TTC549 (cell line): ENCODE measurements around the gene IFRD1.

Experiments used
- FAIRE-seq: peaks from 2 replicates; lab custom pipeline; 2012; peaks lifted over from hg19 to GRCh38; lab: Jason Lieb, UNC

IFRD1 gene, protein sequence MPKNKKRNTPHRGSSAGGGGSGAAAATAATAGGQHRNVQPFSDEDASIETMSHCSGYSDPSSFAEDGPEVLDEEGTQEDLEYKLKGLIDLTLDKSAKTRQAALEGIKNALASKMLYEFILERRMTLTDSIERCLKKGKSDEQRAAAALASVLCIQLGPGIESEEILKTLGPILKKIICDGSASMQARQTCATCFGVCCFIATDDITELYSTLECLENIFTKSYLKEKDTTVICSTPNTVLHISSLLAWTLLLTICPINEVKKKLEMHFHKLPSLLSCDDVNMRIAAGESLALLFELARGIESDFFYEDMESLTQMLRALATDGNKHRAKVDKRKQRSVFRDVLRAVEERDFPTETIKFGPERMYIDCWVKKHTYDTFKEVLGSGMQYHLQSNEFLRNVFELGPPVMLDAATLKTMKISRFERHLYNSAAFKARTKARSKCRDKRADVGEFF

DNA sequence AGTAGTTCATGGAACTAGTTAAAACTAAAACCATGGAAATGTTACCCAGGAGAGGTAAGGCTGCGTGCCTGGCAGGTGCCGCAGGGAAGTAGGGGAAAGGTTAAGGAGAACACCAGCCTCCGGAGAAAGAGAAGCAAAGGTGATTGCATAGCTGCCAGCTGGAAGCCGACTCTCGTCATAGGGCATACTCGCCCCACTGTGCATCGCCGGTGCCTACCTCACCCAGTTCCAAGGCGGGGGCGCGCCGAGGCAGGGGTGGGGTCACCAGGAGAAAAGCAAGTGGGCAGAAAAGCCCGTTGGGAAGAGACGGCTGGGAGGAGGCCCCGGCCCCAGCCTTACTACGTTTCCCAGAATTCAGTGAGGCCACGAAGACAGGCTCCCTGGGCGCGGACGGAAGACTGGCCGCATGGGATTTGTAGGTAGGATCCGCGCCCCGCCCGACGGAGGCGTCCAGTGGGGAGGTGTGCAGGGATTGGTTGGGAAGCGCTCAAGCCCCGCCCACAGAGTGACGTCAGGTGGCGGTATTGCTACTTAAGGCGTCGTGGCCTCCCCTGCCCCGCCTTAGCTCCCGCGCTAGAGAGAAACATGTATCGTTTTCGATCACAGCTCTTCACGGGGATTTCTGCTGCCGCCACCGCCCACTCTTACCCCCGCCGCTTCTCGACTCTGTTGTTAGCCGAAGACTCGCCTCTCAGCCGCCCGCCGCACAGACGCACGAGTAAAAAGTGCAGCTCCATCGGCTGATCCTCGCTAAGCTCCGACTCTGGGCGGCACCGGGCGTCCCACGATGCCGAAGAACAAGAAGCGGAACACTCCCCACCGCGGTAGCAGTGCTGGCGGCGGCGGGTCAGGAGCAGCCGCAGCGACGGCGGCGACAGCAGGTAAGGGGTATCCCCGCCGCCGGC is at the start of gene IFRD1:
Gene IFRD1, plus strand, starts transcription at position 559 of the 905 bp plus-strand sequence. Its CDS starts 229 bp downstream, at position 788.
- peak; percentile 90 for FAIRE-seq

DNA sequence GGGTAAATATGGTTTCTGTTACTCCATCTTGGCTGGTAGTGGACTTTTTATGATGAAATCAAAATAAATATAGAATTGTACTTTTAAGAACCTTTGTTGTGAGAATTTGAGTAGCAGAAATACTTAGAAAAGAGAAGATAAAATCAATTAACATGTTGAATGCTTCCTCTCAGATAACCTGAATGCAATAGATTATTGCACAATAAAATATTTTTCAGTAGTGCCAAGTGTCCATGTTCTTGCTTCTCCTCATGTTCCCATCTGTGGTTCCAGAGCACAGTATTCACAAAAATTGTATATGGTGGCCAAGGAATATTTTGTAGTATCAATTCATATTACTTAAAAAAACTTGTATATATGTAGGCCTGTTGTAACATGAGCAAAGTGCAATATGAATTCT is 45.9 kb upstream of the IFRD1 start:
- FAIRE-seq, result no peak

DNA sequence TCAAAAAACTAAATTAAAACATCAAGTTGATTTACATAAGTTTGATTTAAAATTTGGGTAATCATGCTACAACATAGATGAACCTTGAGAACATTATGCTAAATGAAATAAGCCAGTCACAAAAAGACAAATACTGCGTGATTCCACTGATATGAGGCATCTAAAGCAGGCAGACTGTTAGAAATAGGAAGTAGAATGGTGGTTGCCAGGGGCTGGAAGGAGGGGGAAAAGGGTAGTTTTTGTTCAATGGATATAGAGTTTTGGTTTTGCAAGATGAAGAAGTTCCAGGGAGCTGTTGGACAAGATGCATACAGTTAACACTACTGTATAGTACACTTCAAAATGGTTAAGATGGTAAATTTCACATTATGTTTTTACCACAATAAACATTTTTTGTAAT is 45.0 kb upstream of the IFRD1 start:
- no peak for FAIRE-seq

DNA sequence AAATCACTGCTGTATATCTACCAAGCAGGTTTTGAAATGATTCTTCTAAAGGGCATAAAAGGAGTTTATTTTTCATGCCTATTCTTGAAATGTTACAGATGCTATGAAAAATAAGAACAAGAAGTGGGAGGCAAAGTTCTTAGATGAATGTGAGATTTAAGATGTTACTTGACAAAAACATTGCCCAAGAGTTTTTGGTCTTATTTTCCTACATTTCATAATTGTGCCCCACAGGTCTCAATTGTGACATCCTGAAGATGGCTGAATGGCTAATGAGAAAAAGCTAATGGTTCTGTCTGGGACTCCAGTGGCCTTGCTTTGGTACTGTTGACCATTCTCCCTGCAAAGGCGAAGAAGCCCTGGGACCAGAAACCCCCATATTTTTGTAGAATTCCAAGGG is 43.0 kb upstream of the IFRD1 start:
- no peak for FAIRE-seq

DNA sequence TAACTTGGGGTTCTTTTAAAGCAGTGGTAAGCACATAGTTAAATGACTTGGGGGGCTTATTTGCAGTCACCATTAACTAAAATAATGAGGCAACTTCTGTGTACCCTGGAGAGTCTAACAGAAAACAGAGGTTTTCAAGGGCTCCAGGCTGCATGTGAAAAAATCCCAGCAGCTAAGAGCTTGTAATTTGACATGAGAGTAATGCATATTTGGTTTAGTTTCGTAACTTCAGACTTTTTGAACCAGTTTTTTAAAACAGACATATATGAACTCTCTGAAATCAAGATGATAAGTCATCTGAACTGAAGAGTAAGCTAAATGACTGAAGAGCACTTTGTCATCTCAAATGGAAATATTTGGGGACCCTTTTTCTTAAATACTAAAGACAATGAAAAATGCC is 40.2 kb upstream of the IFRD1 start:
- FAIRE-seq, result no peak

DNA sequence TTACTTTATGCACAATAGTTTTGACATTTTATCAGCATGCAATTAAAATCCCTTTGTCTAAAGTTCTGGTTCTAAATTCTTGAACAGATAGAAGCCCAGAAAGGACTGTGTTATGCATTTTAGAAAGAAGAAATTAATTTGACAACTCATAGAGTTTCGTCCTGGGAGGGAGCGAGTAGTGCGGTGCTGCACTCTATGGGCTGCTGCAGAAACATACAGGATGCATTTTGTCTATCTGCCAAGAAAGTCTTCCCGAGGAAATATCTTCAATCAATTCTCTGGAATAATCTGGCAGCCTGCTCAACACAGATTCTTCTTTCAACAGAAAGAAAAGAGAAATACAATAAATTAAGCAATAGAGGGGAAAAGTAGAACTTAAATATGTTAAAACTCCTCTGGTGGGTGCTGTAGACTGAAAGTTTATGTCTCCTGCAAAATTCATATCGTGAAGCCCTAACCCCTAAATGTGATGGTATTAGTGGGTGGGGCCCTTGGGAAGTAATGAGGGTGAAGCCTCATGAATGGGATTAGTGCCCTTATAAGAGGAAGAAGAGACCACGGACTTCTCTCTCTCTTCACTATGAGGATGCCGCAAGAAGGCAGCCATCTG is 39.0 kb upstream of the IFRD1 start:
- peak; percentile 46 for FAIRE-seq

DNA sequence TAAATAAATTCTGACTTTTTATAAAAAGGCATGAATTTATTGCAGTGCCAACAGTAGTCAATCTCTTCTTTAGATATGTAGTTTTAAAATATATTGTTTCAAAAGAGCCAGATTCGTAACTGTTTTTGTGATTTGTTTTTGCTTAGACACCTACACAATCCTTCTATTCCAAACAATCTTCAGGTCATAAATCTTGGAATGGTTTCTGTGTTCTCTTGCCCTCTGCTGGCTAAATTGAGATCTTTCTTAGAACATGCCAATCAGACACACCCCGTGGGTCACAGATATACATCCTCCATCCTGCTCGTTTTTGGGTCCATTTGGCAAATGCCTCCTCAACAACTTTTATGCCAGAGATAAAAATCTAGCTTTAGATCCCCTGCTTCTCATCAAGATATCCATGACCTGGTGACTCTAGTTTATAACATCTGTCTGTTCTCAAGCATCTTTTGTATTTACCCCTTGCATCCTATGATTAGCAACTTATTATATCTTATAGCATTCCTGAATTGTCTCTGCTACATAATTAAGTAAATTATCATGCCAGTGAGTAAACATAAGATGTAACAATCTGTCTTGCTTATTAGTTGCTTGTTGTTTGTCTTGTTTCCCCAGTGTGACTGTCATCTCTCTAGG is 35.3 kb upstream of the IFRD1 start:
- FAIRE-seq, result peak; percentile 90

DNA sequence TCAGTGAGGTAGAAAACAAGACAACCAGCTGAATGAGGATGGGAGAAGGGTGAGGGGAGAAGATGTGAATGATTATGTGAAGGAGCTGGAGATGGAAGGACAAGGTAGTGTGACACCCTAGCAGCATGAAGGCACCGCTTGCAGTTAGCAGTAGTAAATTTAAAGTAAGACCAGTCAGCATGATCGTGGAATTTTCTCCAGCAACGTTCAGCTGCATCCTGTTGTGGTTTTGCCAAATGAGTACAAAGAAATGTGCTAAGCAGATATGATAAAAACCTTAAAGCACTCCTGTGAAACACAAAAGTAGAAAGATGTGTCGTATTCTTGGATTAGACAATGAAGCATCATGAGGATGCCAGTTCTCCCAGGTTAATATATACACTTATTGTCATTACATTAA is 34.1 kb upstream of the IFRD1 start:
- no peak for FAIRE-seq

DNA sequence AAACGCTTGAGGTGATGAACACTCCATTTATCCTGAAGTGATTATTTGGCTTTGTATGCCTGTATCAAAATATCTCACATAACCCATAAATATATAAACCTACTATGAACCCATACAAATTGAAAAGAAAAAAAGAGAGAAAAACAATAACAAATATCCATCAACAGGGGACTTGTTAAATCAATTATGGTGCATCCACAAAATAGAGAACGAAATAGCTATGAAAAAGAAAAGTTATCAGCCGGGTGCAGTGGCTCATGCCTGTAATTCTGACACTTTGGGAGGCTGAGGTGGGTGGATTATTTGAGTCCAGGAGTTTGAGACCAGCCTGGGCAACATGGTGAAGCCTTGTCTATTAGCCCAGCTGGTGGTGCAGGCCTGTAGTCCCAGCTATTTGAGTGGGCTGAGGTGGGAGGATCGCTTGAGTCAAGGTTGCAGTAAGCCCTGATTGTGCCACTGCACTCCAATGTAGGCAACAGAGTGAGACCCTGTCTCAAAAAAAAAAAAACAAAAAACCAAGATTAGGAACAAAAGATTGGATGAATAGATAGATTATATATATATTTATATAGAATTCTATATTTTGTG is 30.6 kb upstream of the IFRD1 start:
- FAIRE-seq, result peak; percentile 7

DNA sequence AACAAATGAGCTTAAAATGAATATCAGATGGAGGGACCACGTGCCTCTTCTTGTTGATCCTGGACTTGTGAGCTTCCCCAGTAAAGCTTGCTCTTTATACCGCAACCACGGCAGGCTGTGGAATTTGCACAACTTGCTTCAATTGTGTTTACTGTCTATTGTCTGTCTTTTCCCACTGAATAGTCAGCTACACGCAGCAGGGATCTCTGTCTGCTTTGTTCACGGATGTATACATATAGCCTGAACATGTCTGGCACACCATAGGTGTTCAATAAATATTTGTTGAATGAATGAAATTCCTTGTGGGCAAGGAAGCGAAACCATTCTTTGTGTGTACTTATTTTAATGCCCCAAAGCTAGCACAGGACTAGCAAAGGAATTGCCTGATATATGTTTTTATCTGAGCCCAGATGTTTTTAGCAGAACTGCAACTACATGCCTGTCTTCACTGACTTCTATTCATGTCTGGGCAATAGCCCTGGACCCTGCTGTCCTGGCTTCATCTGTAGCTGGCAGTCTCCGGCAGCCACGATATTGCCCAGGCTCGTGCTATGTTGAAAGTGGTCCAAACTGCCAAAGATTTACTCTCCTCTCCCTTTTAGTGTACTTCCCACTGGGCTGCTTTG is 29.9 kb upstream of the IFRD1 start:
- FAIRE-seq, result peak; percentile 94

DNA sequence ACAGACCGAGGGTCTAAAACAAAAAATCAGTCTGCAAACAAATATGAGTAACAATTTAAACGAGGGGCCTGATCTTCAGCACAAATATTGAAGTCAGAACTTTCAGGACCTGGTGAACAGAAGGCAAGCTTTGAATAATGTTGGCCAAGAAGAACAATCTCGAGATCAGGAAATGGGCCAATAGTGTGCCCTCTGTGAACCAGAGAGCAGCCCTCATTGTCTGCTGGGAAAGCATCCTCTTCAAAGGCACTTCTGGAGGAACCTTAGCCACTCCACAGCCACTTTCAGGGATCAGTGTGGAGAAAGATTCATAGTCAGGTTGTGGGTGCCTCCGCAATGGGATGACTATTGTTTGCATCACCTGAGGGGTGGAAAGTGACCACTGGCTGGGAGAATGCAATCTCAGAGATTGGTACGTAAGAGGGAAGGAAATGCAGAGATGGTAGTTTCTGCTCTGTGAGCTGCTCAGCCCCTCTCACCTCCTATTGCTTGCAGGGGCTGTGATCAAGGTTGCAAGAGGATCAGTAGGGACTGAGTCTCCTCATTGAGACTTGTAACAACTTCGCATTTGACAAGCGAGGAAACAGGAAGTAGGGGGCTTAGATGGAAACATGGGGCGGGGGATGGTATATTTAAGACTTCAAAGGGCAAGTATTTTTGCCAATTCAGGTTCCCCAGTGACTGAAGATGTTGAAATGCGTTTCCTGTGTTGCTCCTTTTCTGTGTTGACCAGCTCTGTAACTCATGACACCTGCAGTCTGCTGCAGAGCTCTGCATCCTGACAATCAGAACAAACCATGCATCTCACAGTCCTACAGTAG is 28.4 kb upstream of the IFRD1 start:
- no peak for FAIRE-seq

DNA sequence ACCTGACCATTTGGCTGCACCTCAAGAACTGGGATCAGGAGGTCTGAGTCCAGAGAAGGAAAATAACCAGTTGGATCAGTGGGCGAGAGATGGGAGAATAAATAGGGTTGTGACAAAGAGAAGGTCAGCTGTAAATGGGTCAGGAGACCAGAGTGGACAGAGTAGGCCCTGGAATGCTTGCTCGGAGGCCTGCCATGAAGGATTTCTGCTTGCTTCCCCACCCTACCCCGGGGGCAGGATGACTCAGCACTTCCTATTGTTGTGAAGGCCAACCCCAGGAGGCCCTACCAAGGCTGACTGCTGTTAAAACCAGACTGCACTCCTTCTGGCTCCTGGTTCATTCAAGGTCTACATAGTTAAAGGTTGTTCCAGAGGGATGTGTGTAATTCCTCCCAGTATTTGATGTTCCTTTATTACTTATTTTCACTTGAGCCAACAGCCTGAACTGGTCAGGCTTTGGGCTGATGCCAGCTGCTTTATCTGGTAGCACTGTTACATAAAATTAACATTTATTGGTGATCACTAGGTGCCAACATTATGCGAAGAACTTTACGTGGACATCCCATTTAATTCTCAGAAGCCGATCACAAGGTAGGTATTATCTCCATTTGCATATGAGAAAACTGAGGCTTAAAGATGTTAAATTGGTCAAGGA is 27.3 kb upstream of the IFRD1 start:
- peak; percentile 78 for FAIRE-seq

DNA sequence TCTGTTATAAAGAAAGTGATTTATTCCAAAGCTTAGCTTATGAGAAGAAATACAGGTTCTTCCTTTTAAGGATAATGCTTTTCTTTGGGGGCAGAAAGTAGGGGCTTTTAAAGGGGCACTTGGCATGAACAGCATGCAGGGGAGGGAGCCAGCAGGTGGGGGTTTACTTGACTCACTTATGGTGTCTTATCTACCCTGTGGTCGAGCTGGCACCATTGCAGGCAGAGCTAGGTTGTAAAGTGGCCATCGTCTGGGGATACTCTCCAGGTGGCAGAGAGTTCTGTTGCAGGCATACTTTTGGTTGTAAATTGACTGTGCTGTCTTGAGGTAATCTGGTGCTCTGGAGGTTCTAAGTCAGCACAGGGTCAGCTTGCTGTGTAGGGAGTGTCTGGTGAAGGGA is 26.3 kb upstream of the IFRD1 start:
- no peak for FAIRE-seq

DNA sequence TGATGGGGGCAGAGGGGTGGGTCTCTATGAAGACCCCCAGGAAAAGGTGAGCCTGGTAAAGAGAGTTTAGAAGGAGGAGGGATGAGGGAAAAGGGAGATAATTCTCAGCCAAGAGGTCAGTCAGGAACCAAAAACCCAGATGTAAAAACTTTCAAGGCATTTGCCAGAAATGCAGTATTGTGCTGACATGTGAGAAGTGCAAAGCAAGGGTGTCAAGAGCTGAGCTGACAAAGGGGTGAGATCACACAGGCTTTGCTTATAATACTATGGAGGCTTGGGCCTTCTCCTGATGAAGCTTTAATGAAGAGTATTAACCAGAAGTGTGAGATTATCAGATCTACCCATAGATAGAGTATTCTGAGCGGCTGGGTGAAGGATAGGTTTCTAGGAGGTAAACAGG is 22.3 kb upstream of the IFRD1 start:
- no peak for FAIRE-seq

DNA sequence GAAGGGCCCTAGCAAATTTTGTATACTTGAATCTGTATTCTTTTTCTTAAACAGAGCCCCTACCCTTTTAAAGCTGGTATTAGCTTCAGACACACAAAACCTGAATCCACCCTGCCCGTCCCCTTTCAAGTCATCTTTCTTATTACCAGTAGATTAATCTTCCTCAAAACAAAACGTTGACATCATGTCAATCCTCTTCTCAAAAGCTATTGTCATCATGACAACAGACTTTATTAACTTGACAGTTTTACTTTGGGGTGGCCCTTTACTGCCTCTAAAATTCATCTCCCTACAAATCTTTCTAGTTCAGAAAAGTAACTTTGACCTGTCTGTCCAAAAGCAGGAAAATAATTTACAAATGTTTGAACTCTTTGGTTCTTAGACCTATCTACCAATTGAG is 21.5 kb upstream of the IFRD1 start:
- FAIRE-seq, result no peak

DNA sequence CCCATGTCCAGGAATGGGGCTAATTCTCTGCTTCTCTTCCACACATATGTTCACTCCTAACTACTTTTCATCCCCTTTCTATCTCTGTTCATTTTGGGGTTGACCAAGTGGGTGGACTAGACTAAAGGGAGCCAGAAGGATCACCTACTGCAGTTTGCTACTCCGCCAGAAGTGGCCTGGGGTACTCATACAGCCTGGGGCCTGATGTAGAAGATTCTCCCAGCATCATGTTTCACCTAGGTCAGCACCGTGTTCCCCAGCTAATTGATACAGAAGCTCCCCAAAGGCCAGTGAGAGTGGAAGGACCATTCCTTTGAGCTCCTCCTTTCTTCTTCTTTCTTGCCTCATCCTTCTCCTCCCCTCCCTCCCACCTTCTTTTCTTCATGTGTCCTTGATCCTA is 19.6 kb upstream of the IFRD1 start:
- no peak for FAIRE-seq

DNA sequence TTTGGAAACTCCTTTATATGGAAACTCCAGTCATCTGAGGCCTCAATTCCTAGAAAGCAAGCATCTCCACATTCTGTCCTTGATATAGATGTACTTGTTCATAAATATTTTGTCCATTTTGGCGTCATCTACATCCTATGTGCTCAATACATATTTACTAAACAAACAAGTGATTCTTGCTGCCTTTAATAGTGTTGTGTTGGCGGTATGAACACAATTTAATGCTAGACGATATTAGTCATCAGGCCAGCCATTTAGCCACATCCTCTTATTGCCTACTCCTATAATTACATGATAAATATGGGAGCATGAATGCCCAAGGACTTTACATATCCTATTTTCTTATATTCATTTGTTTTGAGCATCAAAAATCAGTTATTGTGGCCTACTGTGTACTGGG is 18.5 kb upstream of the IFRD1 start:
- FAIRE-seq, result no peak

DNA sequence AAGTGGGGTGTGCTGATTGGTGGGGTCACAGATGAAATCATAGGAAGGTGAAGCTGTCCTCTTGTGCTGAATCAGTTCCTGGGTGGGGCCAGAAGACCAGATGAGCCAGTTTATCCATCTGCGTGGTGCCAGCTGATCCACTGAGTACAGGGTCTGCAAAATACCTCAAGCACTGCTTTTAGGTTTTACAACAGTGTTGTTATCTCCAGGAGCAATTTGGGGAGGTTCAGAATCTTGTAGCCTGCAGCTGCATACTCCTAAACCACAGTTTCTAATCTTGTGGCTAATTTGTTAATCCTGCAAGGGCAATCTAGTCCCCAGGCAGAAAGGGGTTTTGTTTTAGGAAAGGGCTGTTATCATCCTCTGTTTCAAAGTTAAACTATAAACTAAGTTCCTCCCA is 17.0 kb upstream of the IFRD1 start:
- no peak for FAIRE-seq

DNA sequence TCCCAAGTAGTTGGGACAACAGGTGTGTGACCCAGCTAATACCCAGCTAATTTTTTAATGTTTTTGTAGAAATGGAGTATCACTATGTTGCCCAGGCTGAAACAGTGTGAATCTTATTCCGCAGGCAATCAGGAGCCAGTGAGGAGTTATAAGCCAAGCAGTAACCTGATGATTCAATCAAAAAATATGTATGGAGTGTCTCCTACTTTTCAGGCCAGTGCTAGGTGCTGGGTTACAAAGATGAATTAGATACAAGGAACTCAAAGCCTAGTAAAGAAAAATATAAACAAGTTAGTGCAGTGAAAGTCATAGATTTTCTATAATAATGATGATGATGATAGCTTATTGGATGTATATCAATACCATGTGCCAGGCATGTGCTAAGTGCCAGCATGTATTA is 13.2 kb upstream of the IFRD1 start:
- no peak for FAIRE-seq

DNA sequence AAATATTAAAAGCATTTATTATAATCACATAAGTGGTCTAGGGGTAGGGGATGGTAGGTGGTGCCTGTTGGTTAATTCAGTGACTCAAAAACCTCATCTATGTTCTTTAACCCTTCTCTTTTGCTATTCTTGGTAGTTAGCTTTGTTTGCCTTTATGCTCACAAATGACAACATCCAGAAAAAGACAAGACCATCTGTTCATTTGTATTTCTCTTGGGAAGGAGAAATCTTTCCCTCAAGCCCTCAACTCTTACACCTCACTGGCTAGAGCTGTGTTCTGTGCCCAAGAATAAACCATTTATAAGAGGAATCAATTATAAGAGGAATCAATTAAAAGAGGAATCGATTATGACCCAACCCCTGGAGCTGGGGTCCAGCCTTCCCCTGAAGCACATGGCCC is 10.8 kb upstream of the IFRD1 start:
- FAIRE-seq, result no peak
